KOPT-K1 (cell line): ENCODE data around the gene NR4A3.
A peak's percentile ranks its signal among the peaks of the same experiment; 100 is the strongest.
"Not testable (repeated sequence)": the region's sequence is repeated elsewhere in the genome, so short reads cannot be mapped to it uniquely, and the experiment has no call there.

Experiments
- H3K27ac ChIP-seq: fragments of 200-600 bp; sonication (generic); 2 replicates; pipeline ENCODE4 v1.5.1; 2016; ENCODE audit warnings: antibody characterized with exemption, mild to moderate bottlenecking, low read depth, low read length; ENCODE audit not compliant: poor library complexity, severe bottlenecking
- H3K36me3 ChIP-seq: fragments of 200-600 bp; sonication (generic); 2 replicates; pipeline ENCODE4 v1.5.1; 2017; ENCODE audit warnings: antibody characterized with exemption, mild to moderate bottlenecking, low read length, moderate library complexity; ENCODE audit not compliant: insufficient read depth
- H3K9me3 ChIP-seq: fragments of 200-600 bp; sonication (generic); 2 replicates; pipeline ENCODE4 v1.5.1; 2017; ENCODE audit warnings: antibody characterized with exemption, low read length, mild to moderate bottlenecking; ENCODE audit not compliant: insufficient read depth, poor library complexity, severe bottlenecking

Gene NR4A3

GRCh38 chr9:99821396-99822108 lies at the start of gene NR4A3:
Gene NR4A3, plus strand, starts transcription at chr9:99821885. Its CDS starts 6,158 bp downstream, at chr9:99828043.
- Histone ChIP-seq H3K36me3 (no peaks in the 10 kb centered on the region), H3K27ac (peak within 1 kb of the TSS; percentile 23), H3K9me3 (no peaks in the 10 kb centered on the region)

- Histone ChIP-seq H3K27ac (no peak overlapping the region), H3K9me3 (no peaks in the 10 kb centered on the region), H3K36me3 (no peaks in the 10 kb centered on the region)
Observed at GRCh38 chr9:99773468-99774138, 48.1 kb upstream of the NR4A3 start.

- no peak overlapping the region for H3K27ac ChIP-seq
- no peaks in the 10 kb centered on the region for H3K36me3 ChIP-seq
- no peaks in the 10 kb centered on the region for H3K9me3 ChIP-seq
Observed at GRCh38 chr9:99778308-99778707, 43.4 kb upstream of the NR4A3 start.

- no peak overlapping the region for H3K27ac ChIP-seq
- H3K36me3 ChIP-seq: no peaks in the 10 kb centered on the region
- H3K9me3 ChIP-seq: no peaks in the 10 kb centered on the region
Observed at GRCh38 chr9:99778836-99779235, 42.8 kb upstream of the NR4A3 start.

GRCh38 chr9:99779277-99779676 lies 42.4 kb upstream of the NR4A3 start:
- H3K27ac ChIP-seq: no peak overlapping the region
- no peaks in the 10 kb centered on the region for H3K36me3 ChIP-seq
- no peaks in the 10 kb centered on the region for H3K9me3 ChIP-seq

- not testable (repeated sequence) for H3K36me3 ChIP-seq, H3K9me3 ChIP-seq, H3K27ac ChIP-seq
Observed at GRCh38 chr9:99782349-99782748, 39.3 kb upstream of the NR4A3 start.

GRCh38 chr9:99782962-99783718 lies 38.5 kb upstream of the NR4A3 start:
- H3K36me3 ChIP-seq: no peaks in the 10 kb centered on the region
- H3K9me3 ChIP-seq: no peaks in the 10 kb centered on the region
- H3K27ac ChIP-seq: no peak overlapping the region

GRCh38 chr9:99783799-99784198 lies 37.9 kb upstream of the NR4A3 start:
- Histone ChIP-seq H3K9me3 (no peaks in the 10 kb centered on the region), H3K27ac (no peak overlapping the region), H3K36me3 (no peaks in the 10 kb centered on the region)

- H3K9me3 ChIP-seq: no peaks in the 10 kb centered on the region
- no peaks in the 10 kb centered on the region for H3K36me3 ChIP-seq
- no peak overlapping the region for H3K27ac ChIP-seq
Observed at GRCh38 chr9:99785010-99785590, 36.6 kb upstream of the NR4A3 start.

GRCh38 chr9:99787556-99787955 lies 34.1 kb upstream of the NR4A3 start:
- Histone ChIP-seq H3K27ac (no peak overlapping the region), H3K36me3 (no peaks in the 10 kb centered on the region), H3K9me3 (no peaks in the 10 kb centered on the region)

GRCh38 chr9:99793528-99793927 lies 28.2 kb upstream of the NR4A3 start:
- H3K36me3 ChIP-seq: no peaks in the 10 kb centered on the region
- H3K9me3 ChIP-seq: no peaks in the 10 kb centered on the region
- no peak overlapping the region for H3K27ac ChIP-seq

- Histone ChIP-seq H3K27ac (no peak overlapping the region), H3K9me3 (no peaks in the 10 kb centered on the region), H3K36me3 (no peaks in the 10 kb centered on the region)
Observed at GRCh38 chr9:99796231-99796630, 25.5 kb upstream of the NR4A3 start.

GRCh38 chr9:99801775-99802174 lies 19.9 kb upstream of the NR4A3 start:
- Histone ChIP-seq H3K36me3 (no peaks in the 10 kb centered on the region), H3K27ac (no peak overlapping the region), H3K9me3 (no peaks in the 10 kb centered on the region)

- Histone ChIP-seq H3K27ac (no peak overlapping the region), H3K9me3 (no peaks in the 10 kb centered on the region)
Observed at GRCh38 chr9:99803694-99804093, 18.0 kb upstream of the NR4A3 start.

GRCh38 chr9:99807276-99807852 lies 14.3 kb upstream of the NR4A3 start:
- no peaks in the 10 kb centered on the region for H3K9me3 ChIP-seq

More at GRCh38 chr9:99803694-99804093, 18.0 kb upstream of the NR4A3 start:
- no peaks in the 10 kb centered on the region for H3K36me3 ChIP-seq

More at GRCh38 chr9:99807276-99807852, 14.3 kb upstream of the NR4A3 start:
- Histone ChIP-seq H3K27ac (no peak overlapping the region), H3K36me3 (no peaks in the 10 kb centered on the region)
